ENCODE results near the gene CLVS2.

The CLVS2 gene

DNA sequence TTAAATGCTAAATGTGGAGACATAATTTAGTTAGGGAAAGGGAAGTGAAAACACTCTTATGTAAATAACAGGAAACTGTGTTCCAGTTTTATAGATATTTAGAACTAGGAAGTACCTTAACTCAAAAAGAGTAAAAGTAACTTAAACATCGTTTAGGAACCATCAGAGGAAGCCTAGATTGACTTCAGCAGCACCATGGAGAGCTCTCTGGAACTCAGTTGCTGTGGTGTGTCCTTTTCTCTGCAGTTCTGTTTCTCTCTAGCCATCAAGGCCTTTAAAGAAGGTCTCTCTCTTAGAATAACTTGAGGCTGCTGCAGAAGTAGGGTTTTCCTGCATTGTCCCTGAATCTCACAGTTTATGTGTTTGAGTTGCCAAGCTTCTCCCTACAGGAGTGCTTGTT, 26.9 kb downstream of the CLVS2 start:
- FAIRE-seq (no peak), DNase-seq (ENCODE audit: extremely low spot score, insufficient read length, low read depth) (no peak)

GRCh38 chr6:123024976-123025375, 28.9 kb downstream of the CLVS2 start:
- no peak for FAIRE-seq
- no peak for DNase-seq (ENCODE audit: extremely low spot score, insufficient read length, low read depth)

GRCh38 chr6:123027408-123027807, 31.4 kb downstream of the CLVS2 start:
- no peak for FAIRE-seq
- DNase-seq (ENCODE audit: extremely low spot score, insufficient read length, low read depth): no peak

DNA sequence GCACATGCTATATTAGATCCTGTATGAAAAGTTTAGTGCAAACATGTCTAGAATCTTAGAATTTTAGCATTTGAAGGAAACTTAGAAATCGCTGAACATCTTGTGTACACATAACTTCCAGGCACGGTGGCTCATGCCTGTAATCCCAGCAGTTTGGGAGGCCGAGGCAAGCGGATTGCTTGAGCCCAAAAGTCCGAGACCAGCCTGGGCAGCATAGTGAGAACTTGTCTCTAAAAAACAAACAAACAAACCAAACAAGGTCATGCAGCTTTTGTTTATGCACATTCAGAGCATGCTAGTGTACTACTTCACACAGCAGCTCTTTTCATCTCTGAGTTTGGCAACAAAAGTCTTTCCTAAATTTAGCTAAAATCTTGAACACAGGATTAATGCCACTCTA, 32.2 kb downstream of the CLVS2 start:
- DNase-seq (ENCODE audit: extremely low spot score, insufficient read length, low read depth) (no peak), FAIRE-seq (no peak)

DNA sequence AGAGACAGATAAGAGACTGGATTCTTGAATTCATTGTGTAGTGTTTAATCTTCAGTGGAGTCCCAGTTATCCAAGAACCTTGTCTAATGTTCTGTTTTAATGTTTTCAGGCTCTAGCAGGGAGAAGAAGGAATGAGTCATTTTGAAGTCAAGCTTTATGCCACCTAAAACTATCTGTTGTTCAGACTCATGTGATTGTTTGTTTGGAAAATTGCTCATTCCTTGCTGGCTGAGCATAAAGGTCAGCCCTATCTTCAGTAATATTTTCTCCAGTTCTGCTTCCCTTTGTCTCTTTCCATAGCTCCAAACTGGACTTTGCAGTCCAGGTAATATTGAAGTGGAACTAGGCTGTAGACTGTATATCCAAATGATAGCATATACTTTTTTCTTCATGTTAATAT, 34.2 kb downstream of the CLVS2 start:
- DNase-seq (ENCODE audit: extremely low spot score, insufficient read length, low read depth) (no peak), FAIRE-seq (no peak)

DNA sequence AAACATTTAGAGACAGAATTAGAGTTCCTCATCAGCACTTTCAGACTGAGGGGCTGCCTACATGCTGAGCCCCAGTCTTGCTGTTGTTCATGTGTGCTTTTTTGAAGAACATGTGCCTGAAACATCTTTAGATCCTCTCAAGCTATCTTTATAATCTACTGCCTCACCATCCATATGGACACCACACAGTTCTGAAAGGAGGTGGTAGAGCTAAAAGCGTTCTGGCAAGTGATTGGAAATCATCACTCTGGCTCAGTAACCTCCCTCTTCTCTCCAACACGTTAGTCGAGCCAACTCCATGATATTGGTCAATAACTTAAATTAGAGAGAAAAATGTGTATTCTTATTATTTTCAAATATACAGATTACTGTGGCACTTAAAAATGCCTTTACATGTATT, 40.6 kb downstream of the CLVS2 start:
- no peak for FAIRE-seq

GRCh38 chr6:123039431-123039830, 43.4 kb downstream of the CLVS2 start:
- no peak for FAIRE-seq
- DNase-seq (ENCODE audit: extremely low spot score, insufficient read length, low read depth): no peak

More for the DNA sequence above, 40.6 kb downstream of the CLVS2 start:
- no peak for DNase-seq (ENCODE audit: extremely low spot score, insufficient read length, low read depth)

GRCh38 chr6:123042401-123042800, 46.4 kb downstream of the CLVS2 start:
- FAIRE-seq (no peak), DNase-seq (ENCODE audit: extremely low spot score, insufficient read length, low read depth) (no peak)

DNA sequence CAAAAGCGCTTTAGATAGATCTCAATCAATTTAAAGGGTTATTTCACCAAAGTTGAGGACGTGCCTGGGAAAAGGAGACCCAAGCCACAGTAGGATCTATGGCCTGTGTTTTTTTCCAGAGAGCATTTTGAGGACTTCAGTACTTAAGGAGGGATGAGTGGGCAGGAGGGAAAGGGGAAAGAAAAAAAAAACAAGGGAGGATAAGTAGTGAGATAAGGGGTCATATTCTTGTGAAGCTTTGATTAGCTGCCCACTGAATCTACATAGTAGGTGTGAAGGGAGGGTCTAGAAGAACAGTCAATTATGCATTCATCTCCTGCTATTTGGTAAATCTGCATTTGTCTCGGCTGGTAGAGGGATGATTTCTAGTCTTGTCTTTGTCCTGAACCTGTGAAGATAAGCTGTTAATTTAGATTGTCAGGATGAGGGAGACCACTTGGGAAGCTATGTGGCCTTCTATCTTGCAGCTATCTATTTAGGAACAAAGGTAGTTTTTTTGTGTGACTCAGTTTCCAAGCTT, 48.4 kb downstream of the CLVS2 start:
- FAIRE-seq (no peak), DNase-seq (ENCODE audit: extremely low spot score, insufficient read length, low read depth) (no peak)

DNA sequence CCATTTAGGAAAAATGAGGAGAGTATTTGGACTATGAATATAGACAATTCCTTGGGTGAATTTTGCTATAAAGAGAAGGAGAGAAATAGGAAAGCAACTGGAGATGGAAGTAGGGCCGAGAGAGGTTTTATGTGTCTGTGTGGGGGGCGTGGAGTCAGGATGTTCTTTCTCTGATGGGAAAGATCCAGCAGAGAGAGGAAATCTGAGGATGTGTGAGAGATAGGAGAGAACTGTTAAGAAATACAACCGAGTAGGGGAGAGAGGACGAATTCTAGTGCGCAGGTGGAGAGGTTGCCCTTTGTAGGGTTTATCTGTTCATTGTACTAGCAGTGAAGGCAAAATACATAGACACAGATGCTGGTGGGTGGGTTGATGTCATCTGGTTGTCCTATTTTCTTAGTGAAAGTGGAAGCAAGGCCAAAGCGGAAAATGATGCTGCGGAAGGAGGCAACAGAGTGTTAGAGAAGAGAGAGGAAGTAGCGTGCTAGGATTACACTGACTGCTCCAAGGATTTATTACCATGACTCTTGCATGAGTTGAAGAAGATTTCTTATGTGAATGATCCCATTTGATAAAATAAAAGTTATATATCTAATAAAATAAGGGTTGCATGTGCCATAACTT, 57.7 kb downstream of the CLVS2 start:
- FAIRE-seq: no peak
- no peak for DNase-seq (ENCODE audit: extremely low spot score, insufficient read length, low read depth)

DNA sequence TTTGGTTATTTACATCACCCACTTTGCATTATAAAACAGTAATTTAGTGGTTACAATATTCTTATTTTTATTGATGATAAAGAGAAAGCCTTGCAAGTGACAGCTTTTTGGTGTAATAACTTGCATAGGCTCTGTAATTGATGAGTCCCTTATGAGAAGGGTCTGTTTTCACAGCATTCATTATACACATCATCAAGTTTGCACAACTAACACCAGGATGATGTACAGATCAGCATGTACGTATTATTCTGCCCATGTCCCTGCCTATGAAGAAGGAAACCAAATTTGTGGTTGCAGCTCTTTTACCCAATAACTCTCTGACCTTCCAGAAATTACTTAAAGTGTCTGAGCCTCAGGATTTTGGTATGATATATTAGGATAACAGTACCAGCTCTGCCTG, 59.2 kb downstream of the CLVS2 start:
- DNase-seq (ENCODE audit: extremely low spot score, insufficient read length, low read depth) (no peak), FAIRE-seq (no peak)

DNA sequence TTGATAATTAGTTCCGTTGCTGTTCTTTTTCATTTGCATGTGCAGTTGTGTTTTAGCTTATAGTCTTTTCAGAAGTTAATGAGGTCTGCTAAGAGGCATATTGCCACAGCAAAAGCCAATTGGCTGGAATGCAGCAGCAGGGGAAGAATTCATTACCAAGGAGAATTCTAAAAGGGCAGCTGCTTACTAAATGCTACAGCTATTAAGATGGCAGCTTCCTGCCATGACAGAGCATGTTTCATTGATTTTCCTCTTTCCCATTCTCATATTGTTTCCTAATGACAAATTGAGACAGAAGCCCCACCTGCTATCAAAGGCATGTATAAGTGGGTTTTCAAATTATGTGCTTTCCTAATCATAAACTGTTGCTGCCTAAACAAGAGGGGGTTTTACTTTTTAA, 66.6 kb downstream of the CLVS2 start:
- DNase-seq (ENCODE audit: extremely low spot score, insufficient read length, low read depth): no peak
- no peak for FAIRE-seq

DNA sequence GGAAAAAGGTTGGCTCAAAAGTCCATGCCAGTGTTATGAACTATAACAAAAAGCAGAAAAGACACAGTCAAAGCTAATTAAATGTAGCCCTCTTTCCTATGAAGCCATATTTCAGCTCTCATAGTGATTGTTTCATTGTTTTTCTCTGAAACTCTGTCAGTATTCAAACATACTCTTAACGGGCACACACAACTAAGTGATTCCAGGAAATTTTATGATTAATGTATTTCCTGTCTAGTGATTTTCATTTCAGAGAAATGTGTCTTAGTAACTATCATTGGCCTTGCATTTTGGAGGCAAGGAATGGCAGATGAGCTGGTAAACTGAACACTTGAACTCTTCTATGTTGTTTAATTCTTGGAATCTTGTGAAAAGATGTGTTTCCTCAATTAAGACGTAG, 68.0 kb downstream of the CLVS2 start:
- FAIRE-seq: no peak

GRCh38 chr6:123074616-123075015, 78.6 kb downstream of the CLVS2 start:
- DNase-seq (ENCODE audit: extremely low spot score, insufficient read length, low read depth) (no peak), FAIRE-seq (no peak)

More for the DNA sequence above, 68.0 kb downstream of the CLVS2 start:
- DNase-seq (ENCODE audit: extremely low spot score, insufficient read length, low read depth): no peak

GRCh38 chr6:123085403-123085802, 89.4 kb downstream of the CLVS2 start:
- FAIRE-seq (no peak), DNase-seq (ENCODE audit: extremely low spot score, insufficient read length, low read depth) (no peak)

GRCh38 chr6:123089226-123089625, 93.2 kb downstream of the CLVS2 start:
- no peak for FAIRE-seq
- no peak for DNase-seq (ENCODE audit: extremely low spot score, insufficient read length, low read depth)

DNA sequence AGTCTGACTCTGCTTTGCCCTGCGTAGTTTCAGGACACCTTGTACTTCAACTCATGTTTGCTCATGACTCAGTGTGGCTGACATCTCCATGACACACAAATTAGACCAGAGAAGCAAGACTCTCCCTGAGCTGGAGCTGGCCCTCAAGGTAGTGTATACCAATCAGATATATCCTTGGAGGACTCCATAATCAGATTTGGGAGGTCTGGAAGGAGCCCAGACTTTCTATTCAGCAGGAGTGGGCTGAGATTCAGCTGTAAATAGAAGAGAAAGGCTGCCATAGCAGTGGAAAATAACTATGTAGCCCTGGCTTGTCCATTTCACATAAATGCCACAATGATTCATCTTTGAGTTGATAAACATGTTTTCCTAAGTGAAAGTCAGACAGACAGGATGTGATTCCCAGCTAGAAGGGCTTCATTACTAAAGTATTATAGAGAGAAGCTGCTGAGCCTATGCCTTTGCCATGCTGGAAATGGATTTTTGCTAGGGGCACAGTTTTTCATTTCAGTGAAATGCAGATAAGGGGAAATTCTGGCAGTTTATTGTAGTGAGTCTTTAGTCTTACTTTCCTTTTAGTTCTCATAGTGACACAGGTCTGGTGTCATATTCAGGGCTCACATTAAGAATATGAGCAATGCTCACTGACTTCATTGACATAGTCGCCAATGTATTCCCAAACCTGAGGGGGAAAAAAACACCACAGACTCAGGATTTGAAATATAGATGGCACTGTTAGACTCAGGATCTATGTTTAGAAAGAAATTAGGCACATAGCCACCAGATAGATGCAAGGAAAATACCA, 95.3 kb downstream of the CLVS2 start:
- no peak for DNase-seq (ENCODE audit: extremely low spot score, insufficient read length, low read depth)
- FAIRE-seq: no peak

GRCh38 chr6:123091896-123092271, 95.8 kb downstream of the CLVS2 start:
- FAIRE-seq (no peak), DNase-seq (ENCODE audit: extremely low spot score, insufficient read length, low read depth) (no peak)

DNA sequence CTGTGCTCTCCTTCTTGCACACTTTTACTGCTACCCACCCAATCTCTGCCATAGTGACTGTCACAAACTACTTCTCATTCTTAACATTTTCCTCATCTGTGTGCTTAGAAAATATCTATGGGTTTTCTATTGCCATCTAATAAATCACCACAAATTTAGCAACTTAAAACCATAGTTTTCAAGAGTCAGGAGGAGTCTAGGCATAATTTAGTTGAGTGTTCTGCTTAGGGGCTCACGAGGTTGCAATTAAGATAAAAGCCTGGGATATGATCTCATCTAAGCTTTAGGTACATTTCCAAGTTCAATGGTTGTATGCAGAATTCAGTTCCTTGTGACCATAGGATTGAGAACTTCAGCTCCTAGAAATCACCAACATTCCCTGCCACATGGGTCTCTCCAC, 98.8 kb downstream of the CLVS2 start:
- no peak for FAIRE-seq
- DNase-seq (ENCODE audit: extremely low spot score, insufficient read length, low read depth): no peak

GRCh38 chr6:123105561-123105960, 109.5 kb downstream of the CLVS2 start:
- FAIRE-seq: no peak
- DNase-seq (ENCODE audit: extremely low spot score, insufficient read length, low read depth): no peak

- DNase-seq (ENCODE audit: extremely low spot score, insufficient read length, low read depth): no peak
Measured at GRCh38 chr6:123116370-123116769, 120.3 kb downstream of the CLVS2 start.

More at GRCh38 chr6:123116370-123116769, 120.3 kb downstream of the CLVS2 start:
- FAIRE-seq: no peak

Measured in GM18507 (cell line).